HG02840 (cell line): ENCODE measurements around the gene LGR4.

Experiments
- ATAC-seq: cut with Tn5 transposase; IDR thresholded peaks from one replicate; pipeline ENCODE4 v1.9.1; 2021; ENCODE audit warnings: mild to moderate bottlenecking, moderate library complexity, moderate number of reproducible peaks; ENCODE audit not compliant: unreplicated experiment, low FRiP score

Gene LGR4

DNA sequence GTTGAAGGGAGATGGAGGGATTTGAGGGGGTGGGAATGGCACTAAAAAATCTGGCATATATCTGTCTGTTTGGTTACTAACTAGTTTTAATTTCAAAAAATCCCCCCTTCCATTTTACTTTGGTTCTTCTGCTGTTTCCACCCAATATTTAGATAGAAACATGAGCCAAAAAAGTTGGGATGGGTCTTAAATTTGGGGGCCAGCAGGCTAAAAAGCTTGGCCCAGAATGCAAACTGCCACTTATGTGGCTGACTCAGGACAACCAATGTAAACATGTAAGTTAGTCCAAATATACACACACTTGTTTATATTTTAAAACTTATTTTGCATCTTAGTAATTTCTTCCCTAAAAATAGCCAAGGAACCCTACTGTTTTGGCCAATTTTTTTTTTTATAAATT, 35.7 kb downstream of the LGR4 start:
- no peak for ATAC-seq

DNA sequence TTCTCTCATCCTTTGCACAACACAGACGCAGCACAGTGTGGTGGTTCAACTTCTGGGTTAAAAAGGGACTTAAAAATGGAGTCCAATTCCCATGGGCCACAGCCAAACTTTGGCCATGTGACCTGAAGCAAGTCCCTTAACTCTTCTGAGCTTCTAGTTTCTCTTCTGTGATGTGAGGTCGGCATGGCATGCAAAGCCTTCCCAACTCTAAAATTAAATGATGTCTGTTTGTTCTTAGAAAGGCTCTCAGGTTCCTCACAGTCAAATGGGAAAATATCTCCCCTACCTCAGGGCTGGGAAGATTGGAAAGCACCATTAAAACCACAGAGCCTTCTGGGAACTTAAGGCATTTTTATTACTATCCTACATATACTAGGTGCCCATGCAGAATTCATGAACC, 38.8 kb downstream of the LGR4 start:
- ATAC-seq: no peak

DNA sequence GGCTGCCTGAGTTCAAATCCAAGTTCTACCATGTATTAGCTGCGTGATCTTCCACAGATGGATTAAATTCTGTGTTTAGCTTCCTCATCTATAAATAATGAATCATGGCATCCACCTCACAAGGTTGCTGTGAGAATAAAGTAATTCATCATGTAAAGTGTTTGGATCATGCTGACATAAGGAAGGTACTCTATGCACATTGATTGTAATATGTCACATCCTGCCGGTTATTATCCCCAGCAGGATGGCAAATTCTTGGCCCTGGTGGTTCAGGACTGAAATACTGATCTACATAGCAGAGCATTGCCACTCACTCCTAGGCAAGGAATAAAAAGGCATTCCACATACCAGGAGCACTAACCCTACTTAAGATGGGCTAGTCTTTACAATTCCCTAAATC, 40.8 kb downstream of the LGR4 start:
- no peak for ATAC-seq

DNA sequence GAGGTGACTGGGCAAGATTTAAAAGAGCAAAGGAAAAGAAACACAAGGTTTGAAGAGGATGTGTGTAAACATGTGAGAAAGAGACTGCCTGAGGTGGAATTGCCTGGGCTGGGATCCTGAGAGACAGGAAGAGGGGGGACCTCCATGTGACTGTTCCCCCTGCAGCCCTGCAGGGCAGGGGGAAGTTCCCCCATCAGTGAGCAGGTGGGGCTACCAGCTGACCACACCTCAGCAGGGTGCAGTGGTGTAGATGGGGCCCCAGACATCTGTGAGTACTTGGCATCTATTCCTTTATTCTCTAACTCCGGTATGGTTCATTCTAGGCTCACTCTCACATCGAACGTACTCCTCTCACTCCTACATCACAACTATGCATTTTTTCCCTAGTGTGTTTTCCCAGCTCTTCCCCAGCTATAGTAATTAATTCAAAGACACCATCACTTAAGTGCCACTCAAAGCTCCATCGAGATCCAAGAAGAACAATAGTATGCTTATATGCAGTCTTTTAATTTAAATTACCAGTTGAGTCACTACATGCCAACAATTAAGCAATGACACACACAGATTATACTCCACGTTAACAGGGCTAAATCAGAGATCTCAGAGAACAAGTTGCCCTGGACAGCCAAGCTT, 42.7 kb downstream of the LGR4 start:
- ATAC-seq: no peak

DNA sequence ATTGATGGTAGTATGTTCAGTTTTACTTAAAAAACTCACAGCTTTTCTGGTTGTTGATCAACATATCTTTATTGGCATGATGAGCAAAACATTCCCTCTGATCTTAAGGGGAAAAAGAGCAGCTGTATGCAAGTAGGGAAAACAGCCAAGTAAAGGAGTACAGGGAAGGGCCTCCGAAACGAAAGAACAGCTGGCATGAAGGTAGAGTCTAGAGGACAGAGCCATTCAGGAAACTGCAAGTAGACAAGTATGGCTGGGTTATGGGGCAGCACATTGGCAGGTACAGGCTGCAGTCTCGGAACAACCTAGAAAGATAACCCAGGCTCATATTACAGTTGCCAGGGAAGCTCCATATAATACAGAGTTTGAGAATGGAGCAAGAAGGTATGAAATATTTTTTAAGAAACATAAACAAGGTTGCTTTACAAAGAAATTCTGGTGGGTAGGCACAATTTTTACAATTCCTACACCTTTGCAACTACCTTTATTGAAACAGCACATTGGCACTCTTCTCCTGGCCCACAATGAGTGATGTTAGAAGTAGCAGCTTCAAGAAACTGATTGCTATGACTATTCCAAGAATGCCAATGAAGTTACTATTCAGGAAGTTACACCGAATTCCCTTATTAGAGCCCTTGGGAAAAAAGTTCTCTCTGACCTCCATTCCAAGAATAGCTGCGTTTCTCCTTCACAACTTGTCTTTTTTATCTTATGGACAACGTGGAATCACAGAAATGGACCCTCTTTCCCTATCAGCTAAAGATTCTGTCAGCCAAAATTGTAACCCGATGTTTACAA, 45.2 kb downstream of the LGR4 start:
- ATAC-seq: no peak

DNA sequence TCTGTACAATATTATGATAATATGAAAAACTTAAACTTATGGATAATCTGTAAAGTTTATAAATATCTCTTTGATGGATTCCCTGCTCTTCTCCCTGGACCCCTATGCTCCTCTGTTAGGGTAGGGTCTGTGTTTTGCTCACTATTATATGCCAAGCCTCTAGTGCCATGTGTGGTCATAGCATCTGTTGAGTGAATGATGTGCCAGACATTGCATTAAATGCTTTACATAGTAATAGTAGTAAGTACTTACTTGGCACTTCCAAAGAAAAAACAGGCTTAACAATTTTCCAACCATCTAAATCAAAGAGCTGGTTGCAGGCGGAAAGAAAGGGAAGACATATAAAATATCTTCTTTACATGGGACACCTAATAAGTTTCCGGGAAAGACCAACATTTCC, 46.8 kb downstream of the LGR4 start:
- ATAC-seq: no peak

DNA sequence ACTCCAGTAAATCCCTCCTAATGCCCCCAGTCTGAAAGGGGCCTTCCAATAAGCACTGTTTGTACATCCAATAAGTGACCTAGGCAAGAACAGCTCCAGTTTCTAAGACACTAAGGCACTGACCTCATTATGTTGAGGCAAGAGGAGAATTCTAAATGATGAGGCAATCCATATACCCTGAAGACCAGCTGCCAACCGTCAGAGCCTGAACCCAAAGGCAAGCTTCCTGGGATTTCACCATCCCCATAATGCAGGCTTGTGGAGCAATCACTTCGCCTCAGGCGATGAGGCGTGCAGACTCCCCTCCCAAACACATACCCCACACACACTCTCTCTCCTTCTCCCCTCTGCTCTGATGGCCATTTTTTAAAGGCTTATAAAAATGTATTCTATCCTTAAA, 49.5 kb downstream of the LGR4 start:
- no peak for ATAC-seq

DNA sequence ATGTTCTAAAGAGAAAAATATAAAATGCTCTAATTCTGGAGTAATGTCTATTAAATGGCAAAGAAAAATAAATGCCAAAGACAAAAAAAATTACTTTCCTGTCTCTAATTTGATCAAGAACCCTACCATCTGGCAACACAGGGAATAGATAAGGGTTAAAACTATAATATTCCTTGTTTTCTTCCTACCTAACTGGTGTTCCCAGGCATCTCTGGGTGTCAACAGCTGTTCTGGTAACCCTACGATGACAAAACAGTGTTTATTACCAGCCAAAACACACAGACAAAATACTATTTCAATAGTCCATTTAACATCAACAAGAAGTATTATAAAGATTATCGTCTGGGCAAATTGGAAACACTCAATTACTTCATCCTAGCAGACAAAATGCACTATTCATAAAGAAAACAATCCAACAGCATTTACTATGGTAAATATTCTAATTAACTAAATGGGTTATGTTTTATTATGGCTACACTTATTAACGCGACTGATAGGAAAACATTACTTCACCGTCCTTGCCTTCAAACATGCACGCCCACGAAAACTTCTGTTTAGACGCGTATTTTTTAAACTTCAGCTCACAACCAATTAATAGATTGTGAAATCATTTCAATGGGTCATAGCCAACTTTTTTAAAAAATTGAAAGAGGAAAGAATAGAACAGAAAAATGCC, 50.6 kb downstream of the LGR4 start:
- no peak for ATAC-seq

DNA sequence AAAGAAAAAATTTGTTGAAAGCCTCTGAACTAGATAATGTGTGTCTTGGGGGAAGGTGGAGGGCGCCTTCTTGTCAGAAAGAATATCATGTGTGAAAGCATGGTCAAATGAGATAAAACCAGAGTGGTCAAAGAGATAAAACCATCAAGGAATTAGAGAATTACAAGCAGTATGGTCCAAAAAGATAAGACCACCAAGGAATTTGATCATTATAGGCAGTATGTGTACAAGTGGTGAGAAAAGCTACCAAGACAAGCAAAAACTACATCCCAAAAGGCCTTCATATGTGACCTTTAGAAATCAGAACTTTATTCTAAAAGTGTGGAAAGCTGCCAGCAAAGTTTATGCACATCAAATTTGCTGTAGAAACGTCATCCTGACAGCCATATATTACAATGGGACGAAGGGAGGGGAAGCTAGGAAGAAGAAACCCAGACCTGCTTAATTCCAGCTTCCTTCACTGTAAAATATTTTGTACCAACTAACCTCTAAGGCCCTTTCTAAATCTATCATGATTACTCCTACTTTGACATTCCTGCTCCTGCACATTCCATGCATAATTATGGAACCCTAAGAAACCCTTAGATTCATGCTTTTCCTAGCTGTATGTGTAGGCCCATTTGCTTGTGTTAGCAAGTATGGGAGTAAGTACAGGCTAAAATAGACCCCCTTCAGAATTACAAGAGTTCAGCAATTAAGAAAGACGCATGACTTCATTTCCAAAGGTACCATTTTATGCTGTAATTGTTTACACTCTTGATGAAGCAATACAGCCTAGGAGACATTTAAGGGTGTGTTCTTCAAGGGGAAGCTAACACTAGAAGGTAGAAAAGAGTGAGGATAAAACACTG, 51.6 kb downstream of the LGR4 start:
- ATAC-seq: no peak

DNA sequence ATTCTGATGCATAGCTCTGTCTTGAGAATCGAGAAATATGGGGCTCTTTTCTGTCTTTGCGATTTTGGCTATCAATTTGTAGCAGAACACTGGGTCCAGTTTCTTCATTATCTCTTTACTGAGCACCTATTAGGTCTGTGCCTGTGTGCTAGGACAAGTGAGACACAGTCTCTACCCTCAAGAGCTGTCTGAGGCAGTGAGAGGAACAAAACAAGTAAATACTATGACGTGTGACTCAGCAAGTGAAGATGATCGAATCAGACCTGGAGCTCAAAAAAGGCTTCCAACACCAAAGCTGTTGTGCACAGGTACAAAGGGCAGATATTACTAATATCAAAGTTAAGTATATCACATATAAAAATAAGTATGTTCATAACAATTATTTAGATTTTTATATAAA, 52.4 kb downstream of the LGR4 start:
- ATAC-seq: no peak

DNA sequence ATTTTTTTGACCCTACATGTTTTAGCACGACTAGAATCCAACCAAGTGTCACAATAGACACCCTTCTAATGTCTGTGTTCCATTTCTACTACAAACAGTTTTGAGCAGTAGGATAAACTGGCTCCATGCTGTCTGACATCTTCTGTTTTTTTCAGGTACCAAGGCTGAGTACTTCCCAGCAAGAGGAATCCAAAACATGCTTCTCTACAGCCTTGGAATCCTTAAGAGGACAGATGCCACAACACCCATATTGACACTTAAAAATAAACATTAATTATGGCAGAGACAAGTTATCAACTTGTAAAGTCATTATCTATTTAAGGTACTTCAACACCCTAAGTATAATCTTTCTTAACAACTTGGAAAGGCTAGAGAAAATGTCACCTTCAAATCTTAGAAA, 54.2 kb downstream of the LGR4 start:
- no peak for ATAC-seq

DNA sequence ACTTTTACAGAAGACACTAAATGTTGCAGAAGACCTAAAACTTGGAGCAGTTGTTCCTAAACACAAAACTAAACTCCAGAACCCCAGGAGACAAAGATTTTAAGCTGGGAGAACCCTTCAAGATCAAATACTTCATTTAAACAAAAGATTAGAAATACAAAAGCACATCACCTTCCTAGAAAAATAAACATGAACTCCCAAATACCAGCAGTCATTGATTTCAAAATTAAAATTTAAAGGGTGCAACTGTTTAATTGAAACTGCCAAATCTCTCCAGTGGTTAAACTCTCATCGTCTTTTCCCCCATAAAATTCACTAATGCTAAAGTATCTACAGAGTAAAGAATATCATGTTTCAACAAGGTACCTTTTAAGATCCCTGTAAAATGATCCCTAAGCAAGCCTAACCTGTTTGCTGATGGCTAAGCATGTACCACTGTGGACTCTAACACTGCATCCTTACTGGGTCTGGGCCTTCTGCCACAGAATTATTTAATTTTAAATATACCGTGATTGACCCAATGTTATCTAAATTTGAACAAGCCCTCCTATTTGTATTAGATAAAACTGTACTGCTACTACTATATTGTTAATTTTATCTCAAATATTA, 55.9 kb downstream of the LGR4 start:
- no peak for ATAC-seq

DNA sequence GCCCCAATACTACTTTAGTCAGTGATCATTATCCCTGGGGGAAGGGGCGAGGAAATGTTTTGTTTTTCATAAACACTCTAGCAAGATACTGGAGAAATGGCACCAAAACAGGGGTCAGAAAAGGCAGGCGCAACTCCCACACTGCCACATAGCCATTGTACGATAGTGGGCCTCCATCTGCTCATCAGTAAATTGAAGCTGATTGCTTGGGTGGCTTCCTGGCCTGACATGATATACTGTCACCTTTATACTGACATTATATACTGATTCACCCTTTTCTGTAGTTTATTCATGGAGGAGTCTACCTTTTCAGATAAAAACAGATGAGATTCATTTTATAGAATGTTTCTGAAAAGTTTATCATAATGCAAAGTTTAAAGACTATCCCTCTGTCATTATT, 57.9 kb downstream of the LGR4 start:
- ATAC-seq: no peak

DNA sequence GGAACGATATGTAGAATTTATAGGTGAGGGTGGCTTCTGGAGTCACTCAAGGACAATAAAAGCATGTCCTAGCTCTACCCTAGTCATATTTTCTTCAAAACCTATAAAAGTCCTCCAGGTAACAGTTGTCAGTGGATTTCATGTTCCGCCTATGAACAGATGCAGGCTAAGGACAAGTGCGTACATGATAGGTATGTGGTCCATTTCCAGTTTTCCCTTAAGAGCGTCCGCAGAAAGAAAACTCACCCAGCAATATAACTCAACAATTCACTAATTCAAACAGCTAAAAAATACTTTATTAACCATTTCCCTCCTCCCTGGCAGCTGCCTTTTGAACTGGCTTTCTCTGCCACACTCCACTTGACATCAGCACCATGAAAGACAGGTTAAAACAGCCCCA, 59.4 kb downstream of the LGR4 start:
- ATAC-seq: no peak

DNA sequence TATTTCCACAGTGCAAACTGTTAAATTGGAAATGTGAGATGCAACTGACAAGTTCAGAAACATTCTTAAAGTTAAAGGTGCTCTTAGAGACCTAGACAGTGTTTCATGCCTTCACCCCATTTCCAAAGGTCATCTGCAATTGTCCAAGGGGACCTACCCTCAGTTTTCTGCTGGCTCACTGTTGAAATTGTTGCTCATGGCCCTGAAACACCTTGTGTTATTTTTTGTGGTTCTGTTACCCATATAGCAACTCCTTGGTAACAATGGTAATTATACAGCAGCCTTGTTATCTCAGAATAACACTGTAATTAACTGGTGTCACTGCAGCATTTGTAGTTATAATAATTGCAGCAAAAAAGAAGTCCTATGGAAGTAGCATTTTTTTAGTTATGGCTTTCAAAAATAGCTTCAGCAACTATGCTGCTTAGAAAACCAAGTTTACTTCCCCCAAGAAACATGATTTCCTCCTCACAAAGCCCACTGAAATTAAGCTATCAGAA, 60.3 kb downstream of the LGR4 start:
- ATAC-seq: no peak

DNA sequence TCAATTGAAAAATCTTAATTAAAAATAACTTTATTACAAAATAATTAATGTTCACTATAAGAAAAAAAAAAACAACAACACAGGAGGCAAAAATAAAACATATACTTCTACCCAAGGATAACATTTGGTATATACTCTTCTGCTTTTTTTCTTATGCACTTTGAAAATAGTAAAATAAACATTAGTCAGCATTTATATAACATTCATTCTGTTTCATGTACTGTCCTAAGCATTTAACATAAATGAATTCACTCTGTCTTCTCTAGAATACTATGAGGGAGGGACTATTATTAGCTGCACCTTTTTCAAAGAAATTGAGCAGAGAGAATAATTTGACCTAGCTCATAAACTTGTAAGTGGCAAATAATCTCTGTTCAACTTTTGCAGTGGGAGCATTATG, 61.3 kb downstream of the LGR4 start:
- ATAC-seq: no peak

DNA sequence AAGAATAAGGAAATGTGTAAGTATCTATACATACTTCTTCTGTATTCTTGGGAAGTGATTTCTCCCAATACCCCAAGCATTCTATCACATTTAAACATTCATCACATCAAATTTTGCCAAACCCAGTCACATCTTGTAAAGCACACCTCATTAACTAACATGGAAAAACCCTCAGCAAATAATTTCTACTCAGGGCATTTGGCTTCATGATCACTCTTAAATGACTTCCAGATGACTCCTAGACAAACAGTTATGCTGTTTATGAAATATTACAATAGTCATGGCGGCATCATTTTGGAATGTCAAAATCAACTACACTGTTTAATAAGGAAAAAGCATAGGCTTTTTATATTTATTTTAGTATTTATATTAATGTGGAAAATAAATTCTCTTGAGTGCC, 62.3 kb downstream of the LGR4 start:
- ATAC-seq: no peak

DNA sequence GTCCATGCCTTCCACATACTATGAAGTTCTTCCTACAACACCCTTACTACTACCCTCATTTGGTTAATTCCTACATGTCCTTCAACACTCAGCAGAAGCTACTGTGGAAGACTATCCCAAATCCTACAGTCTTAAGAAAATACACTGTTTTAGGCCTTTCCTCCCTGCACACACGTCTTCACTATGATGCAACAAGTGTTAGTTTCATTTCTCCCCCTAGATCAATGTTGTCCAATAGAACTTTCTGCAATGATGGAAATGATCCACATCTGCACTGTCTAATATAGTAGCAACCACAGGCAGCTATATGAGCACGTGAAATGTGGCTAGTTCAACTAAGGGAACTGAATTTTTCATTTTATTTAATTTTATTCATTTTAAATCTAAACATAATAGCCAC, 62.8 kb downstream of the LGR4 start:
- no peak for ATAC-seq

DNA sequence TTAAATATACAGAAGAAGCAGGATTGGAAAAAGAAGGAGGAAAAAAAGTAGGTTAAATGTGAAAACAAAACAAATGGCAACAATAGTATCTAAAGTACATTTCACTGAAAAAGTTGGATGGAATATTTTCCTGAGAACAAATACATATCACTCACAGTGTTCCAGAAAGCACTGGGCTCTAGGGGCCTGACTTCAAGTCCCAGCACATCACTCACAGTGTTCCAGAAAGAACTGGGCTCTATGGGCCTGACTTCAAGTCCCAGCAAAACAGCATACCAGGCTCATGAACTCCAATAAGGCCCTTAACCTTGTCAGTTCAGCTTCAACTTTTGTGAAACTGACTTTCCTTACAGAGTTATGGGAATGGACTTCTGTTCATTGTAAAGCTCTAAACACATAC, 63.5 kb downstream of the LGR4 start:
- no peak for ATAC-seq

DNA sequence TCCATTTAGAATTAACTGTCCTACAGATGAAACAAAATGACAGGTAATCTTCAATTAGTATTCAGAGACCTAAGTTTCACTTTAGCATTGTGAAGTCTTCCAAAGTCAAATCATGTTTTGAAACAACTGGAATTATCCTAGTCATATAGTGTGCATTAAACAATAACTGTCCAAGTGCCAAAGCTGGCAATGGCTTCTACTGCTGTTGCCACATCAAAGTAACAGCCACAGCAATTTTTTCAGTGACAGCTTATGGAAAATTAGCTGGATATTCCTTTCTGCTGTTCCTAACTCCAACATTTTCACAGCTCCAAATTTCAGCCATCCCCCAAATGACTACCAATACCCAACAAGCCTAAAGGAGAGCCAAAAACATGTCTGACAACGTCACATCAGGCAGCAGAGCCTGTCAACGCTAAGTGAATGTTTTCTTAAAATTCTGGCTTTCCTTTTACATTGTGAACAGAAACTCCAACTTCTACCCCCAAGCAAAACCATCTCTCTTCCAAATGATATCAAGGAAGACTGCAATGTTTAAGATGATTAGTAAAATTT, 64.3 kb downstream of the LGR4 start:
- no peak for ATAC-seq
